ENCODE data around the gene FLRT2. TPM values are rescaled to one million over a fixed set of nuclear protein-coding genes. Genes with fewer than 3 reads are reported as not detected.

Gene FLRT2
- total and polyA plus RNA-seq, 9 of the 15 experiments (the other 6 are each of a cell fraction or from before 2014, with no cell fraction given), result 0.02 TPM; not detected in 8

DNA sequence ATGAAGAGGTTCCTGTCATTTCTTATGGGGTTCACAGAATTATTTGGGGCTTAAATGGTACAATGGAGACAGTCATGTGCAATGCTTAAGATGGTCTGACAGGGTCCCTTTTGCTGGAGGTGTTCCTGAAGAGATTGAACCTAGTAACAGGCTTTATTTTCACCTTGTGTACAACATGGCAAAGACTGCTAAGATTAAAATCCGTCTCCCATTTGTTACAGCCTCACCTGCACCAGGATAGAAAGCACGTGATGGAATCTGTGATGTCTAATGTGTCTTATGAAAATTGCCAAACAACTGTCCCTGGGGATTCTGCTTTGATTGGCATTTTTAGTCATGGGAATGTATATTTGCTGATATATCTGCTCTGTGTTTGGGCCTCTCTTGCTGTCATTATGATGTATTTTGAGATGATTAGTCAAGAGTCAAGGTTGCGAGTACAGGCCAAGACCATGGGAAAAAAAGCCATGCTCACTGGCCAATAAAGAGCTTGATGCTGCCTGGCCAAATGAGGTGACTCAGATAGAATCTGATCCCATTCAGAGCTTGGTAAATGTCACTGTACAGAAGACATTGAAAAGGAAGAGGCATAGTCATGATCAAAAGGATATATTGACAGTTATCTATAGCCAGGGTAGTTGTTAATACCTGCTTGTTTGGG lies 96.1 kb downstream of the FLRT2 start:
- no TSS peak for BruUV-seq (replicated peaks)
- H3K27me3 ChIP-seq (ENCODE audit: control insufficient read depth in 2 of 2, insufficient read depth in 2 of 2, low read length in 2 of 2), result no peaks in the 10 kb centered on the region
- DNase-seq (ENCODE audit: extremely low read depth in 1 of 4, low spot score in 3 of 4) (no peak), ATAC-seq (no peak), FAIRE-seq (no peak)
- 0% methylated on average over 3 of the region's 3 CpGs for WGBS (ENCODE audit: insufficient coverage, low coverage, missing lambda C conversion rate)
- no peaks in the 10 kb centered on the region for H4K20me1 ChIP-seq (replicated peaks; ENCODE audit: control insufficient read depth, insufficient read depth, low read length)
- no peaks in the 10 kb centered on the region for H3K9me3 ChIP-seq (replicated peaks; ENCODE audit: control insufficient read depth, insufficient read depth, low read depth, low read length)
- intact Hi-C loops (cut with micrococcal nuclease) (no loop called here), in situ Hi-C loops (cut with MboI) (no loop called here)
- POLR2A ChIA-PET, result no interaction called here
- no peak overlapping the region for H3K4me2 ChIP-seq (ENCODE audit: insufficient read depth, low read length)
- no peak for TF ChIP-seq CBX8 (IDR thresholded peaks at IDR 0.05; ENCODE audit: borderline replicate concordance, extremely low read depth, low read depth, low read length, poor library complexity, severe bottlenecking)
- TF ChIP-seq ZNF3 (CRISPR knock-in tag; IDR thresholded peaks at IDR 0.05), result no peak
- TF ChIP-seq, protein P1, sequence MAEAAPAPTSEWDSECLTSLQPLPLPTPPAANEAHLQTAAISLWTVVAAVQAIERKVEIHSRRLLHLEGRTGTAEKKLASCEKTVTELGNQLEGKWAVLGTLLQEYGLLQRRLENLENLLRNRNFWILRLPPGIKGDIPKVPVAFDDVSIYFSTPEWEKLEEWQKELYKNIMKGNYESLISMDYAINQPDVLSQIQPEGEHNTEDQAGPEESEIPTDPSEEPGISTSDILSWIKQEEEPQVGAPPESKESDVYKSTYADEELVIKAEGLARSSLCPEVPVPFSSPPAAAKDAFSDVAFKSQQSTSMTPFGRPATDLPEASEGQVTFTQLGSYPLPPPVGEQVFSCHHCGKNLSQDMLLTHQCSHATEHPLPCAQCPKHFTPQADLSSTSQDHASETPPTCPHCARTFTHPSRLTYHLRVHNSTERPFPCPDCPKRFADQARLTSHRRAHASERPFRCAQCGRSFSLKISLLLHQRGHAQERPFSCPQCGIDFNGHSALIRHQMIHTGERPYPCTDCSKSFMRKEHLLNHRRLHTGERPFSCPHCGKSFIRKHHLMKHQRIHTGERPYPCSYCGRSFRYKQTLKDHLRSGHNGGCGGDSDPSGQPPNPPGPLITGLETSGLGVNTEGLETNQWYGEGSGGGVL (CRISPR knock-in tag; IDR thresholded peaks at IDR 0.05), result no peak
- TF ChIP-seq HNRNPL (IDR thresholded peaks at IDR 0.05; ENCODE audit: low read depth, low read length), result no peak
- no peak for TF ChIP-seq ZNF586 (CRISPR knock-in tag; conservative IDR thresholded peaks at IDR 0.05)
- TF ChIP-seq, protein P2, sequence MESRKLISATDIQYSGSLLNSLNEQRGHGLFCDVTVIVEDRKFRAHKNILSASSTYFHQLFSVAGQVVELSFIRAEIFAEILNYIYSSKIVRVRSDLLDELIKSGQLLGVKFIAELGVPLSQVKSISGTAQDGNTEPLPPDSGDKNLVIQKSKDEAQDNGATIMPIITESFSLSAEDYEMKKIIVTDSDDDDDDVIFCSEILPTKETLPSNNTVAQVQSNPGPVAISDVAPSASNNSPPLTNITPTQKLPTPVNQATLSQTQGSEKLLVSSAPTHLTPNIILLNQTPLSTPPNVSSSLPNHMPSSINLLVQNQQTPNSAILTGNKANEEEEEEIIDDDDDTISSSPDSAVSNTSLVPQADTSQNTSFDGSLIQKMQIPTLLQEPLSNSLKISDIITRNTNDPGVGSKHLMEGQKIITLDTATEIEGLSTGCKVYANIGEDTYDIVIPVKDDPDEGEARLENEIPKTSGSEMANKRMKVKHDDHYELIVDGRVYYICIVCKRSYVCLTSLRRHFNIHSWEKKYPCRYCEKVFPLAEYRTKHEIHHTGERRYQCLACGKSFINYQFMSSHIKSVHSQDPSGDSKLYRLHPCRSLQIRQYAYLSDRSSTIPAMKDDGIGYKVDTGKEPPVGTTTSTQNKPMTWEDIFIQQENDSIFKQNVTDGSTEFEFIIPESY (CRISPR knock-in tag; IDR thresholded peaks at IDR 0.05), result no peak
- no peak for TF ChIP-seq NFATC3 (IDR thresholded peaks at IDR 0.05)
- TF ChIP-seq KDM5B (IDR thresholded peaks at IDR 0.05; ENCODE audit: insufficient replicate concordance, low read depth, low read length), result no peak
- TF ChIP-seq, protein P3, sequence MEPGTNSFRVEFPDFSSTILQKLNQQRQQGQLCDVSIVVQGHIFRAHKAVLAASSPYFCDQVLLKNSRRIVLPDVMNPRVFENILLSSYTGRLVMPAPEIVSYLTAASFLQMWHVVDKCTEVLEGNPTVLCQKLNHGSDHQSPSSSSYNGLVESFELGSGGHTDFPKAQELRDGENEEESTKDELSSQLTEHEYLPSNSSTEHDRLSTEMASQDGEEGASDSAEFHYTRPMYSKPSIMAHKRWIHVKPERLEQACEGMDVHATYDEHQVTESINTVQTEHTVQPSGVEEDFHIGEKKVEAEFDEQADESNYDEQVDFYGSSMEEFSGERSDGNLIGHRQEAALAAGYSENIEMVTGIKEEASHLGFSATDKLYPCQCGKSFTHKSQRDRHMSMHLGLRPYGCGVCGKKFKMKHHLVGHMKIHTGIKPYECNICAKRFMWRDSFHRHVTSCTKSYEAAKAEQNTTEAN (CRISPR knock-in tag; IDR thresholded peaks at IDR 0.05), result no peak
- no peak for TF ChIP-seq NFRKB (IDR thresholded peaks at IDR 0.05; ENCODE audit: low read depth)
- TF ChIP-seq ZBTB1 (CRISPR knock-in tag; IDR thresholded peaks at IDR 0.05; ENCODE audit: borderline replicate concordance, low read depth), result no peak
- no peak for TF ChIP-seq THRAP3 (IDR thresholded peaks at IDR 0.05; ENCODE audit: borderline replicate concordance)
- TF ChIP-seq RFX7 (CRISPR knock-in tag; IDR thresholded peaks at IDR 0.05), result no peak
- TF ChIP-seq ZNF217 (CRISPR knock-in tag; IDR thresholded peaks at IDR 0.05), result no peak
- no peak for TF ChIP-seq ZNF175 (CRISPR knock-in tag; IDR thresholded peaks at IDR 0.05; ENCODE audit: low read depth)
- CTCF ChIA-PET (ENCODE audit: low intra/inter-chr PET ratio), result no interaction called here
- H3K4me1 ChIP-seq (replicated peaks in 1 of 2; ENCODE audit: control insufficient read depth in 2 of 2, insufficient read depth in 2 of 2, low read length in 2 of 2), result no peaks in the 10 kb centered on the region
- no peaks in the 10 kb centered on the region for H3K36me3 ChIP-seq (ENCODE audit: control insufficient read depth, insufficient read depth, low read length)
- no peak overlapping the region for H3K4me3 ChIP-seq
- H3K27ac ChIP-seq (ENCODE audit: extremely low read depth, low read depth, low read length), result no peak overlapping the region
- H3K79me2 ChIP-seq (ENCODE audit: control insufficient read depth, insufficient read depth, low read length), result no peaks in the 10 kb centered on the region
- H3K9ac ChIP-seq (ENCODE audit: insufficient read depth in 1 of 2, low read depth in 2 of 2, low read length in 2 of 2), result no peak overlapping the region
- no peaks in the 10 kb centered on the region for H3K9me1 ChIP-seq (ENCODE audit: control insufficient read depth, insufficient read depth, low read length)
- no peak overlapping the region for H2AFZ ChIP-seq (ENCODE audit: low read depth, low read length)

Measured in K562 (cell line).